ENCODE results near the gene HECW1.
"Not testable (repeated sequence)": the region's sequence is repeated elsewhere in the genome, so short reads cannot be mapped to it uniquely, and the experiment has no call there.

The HECW1 gene

DNA sequence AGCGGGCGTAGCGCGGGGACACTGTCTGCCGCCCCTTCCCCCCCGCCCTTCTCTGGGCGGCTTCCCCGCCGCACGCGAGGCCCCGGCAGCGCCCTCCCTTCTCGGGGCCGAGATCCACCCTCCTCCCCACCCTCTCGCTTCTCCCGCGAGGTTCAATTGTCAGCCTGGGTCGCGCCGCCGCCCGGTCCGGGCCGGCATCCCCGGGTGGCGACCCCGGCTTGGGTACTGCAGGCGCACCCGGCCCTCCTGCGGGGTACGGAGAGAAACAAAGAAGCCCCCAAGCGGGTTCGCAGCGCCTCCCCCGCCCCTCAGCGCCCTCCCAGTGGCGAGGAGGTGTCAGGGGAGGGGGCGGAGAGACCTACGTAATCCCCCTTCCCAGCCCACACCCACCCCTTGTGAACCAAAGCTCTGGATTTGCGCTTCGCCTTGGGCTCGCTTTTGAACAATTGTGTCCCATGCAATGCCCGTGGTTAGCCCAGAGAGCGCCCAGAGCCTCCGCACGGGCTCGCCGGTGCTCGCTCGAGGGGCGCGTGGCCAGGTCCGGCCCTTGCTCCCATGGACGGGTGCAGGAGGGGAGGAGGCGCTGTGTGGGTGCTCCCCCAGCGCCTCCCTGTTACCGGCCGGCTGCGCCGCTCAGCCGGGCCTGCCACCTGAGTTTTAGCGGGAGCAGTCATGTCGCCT is 634 bp downstream of the HECW1 start:
- DNase-seq, result peak in 2 of 3 experiments; percentile 33 to 36

DNA sequence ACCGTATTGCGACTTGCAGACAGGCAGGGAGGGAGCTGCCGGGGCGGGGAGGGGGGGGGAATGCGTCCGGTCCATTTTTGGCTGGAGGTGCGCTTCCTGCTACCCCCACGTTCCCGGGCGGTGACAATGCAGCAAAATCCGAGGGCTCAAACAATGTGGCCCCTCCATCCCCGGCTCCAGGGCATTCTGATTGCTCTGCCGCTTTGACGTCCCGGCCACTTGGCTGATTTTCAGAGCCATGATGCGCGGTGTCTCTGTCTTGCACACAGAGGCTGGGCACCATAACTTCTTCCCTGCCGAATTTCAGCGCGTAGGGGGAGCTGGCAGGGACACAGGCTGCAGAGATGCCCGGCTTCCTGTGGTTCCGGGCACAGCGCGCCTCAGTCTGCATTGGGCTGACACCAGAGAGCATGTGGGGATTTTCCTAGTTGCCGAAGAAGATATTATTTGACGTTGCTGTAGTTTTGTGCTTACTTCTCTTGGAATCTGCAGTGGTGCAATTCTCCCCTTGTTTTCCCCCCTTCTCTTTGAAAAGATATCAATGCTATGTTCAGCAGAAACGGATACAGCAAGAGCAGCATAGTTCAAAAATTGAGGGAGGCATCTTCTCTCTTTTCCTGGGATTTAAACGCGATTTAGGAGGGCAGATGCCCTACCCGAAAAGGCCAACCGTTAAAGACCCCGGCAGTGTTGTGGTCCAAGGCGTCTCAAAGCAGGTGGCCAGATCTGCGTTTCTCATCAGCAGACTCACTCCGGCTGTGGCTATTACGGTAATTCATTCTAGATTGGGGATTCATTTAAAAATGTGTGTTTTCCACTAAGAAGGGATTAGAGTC is 1.4 kb downstream of the HECW1 start:
- no peak for DNase-seq

DNA sequence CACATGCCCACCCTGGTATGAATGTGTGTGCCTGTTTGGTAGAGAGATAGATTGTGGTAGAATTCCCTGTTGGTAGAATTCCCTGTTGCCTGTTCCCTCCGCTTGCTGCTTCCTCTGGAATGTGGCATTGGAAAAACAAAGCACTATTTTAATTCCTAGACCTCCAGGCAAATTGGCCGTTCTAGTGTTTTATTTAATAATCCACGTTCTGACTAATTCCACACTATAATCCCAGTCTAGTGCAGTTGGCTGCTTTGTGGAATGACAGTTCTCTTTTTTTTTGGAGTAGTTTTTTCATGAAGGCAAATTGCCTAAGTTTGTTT is 2.0 kb downstream of the HECW1 start:
- no peak for DNase-seq

DNA sequence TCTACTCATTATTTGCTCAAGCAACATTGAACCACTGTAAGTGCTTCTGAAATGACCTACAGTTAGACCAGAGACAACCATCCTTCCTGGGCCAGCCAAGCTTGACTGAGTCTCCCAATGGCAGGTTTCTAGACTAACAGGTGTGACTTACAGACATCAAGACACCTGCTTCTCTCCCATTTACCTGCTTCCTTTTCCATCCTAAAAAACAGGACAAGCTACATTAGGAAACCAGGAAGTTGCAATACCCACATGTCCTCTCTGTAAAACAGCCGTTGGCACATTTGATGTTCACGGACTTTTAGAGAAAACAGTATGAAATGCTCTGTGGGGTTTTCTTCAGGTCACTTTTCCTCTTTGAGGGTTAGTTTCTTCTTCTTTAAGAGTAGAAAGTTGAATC is 4.0 kb downstream of the HECW1 start:
- DNase-seq, result no peak

DNA sequence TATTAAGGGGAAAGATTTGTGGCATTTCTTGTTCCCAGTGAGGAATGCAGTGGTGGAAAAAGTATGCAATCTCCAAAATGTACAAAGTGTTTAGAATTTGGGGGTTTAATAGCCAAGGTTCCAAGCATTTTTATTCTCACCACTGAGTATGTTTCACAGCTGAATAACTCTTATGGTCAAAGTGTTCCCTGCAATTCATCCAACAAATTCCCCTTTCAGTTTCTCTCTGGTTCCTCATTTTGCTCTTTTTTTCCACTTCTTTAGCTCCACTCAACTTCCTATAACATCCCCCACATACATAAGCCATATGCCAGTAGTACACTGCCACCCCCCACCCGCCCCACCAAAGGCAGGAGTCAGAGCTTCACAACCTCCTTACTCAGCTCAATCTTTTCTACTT is 4.6 kb downstream of the HECW1 start:
- no peak for DNase-seq

DNA sequence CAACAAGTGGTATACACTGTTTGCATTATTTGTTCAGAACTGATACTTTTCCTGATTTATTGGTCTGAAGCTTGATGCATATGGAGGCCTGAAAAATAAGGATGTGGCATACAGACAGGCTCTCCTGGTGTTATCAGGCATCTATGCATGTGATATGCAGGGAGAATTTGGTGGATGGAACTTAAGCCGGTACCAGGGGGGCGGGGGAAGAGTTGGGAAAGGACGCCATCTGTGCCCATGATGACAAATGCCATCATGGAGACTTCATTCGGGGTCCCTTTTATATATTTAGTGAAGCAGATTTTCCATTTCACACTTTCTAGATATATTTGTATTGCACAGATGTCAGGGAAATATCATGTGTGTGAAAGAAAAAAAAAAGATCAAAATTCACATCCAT is 5.4 kb downstream of the HECW1 start:
- no peak for DNase-seq

DNA sequence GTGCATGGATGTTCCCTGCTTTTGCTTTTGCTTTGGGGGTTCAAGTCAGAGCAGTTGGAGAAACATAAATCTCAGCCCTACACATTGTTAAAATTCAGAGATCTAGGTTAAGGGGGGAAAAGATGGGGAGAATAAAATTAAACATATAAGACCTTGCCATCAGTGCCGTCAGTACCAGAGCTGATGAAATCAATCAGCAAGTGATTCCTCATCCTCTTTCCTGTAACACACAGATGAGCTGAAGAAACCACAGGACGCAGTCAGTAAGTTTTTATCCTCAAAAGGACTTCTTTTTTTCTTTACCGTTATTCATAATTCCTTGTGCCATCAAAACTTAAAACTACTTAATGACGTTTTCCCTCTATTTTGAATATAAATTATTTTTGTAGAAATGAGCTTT is 5.9 kb downstream of the HECW1 start:
- DNase-seq, result no peak

DNA sequence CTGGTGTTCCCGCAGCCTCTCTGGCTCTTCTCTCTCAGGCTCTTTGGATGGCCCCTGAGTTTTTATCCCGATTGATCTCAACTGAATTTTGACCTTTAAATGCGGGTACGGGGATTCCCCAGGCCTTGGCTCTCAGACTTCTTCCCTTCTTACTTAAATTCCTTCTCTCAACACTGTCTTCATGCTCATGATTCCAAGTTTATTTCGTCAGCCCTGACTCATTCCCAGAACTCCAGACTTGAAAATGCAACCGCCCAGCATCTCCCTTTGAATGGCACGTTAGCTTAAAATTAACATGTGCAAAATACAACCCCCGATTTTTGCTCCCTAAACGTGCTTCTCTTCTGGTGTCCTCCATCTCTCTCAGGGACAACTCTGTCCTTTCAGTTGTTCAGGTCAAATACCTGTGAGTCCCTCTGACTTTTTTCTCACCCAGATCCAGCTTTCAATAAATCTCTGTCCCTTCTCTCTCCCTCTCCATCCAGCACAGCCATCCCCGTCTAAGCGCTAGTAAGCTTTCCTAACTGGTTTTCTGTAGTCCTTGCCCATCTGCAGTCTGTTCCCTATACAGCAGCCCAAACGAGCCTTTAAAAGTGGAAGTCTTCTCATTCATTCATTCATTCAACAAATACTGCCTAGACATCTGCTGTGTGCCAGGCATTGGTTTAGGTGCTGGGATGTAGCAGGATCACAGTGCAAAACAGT is 7.1 kb downstream of the HECW1 start:
- no peak for DNase-seq

DNA sequence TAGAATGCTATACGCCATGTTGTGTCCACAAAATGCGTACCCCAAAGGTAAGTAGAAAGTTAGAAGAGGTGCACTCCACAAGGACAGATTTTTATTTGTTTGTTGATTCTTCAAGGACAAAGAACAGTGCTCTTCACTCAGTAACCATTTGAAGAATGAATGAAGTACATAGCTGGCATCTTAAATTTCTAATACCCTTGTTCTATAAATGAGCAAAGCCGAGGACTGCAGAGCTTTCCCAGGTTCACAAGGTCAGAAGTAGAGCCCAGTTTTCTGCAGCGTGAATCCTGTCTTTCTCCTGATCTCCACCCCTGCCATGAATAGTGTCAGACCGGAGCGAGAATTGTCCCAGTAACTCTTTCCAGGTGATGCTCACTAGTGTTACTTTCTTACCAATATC is 9.5 kb downstream of the HECW1 start:
- no peak for DNase-seq

DNA sequence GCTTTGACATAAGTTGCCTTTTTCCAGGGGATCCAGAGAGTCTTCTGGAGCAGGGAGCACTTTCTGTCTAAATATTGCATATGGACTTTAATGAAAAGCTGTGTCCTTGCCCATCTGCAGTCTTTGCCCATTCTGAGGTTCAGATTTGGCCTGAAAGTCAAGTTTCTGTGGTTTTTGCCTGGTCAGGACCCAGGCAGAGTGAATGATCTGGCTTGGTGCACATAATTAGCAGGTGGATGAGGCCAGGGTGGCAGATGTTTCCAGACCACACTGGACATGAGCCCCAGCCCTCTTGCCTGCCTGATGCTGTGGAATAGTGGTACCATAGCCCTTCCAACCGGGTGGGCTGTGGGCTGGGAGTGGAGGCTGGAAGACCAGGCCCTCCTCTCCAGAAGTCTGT is 11.0 kb downstream of the HECW1 start:
- no peak for DNase-seq

DNA sequence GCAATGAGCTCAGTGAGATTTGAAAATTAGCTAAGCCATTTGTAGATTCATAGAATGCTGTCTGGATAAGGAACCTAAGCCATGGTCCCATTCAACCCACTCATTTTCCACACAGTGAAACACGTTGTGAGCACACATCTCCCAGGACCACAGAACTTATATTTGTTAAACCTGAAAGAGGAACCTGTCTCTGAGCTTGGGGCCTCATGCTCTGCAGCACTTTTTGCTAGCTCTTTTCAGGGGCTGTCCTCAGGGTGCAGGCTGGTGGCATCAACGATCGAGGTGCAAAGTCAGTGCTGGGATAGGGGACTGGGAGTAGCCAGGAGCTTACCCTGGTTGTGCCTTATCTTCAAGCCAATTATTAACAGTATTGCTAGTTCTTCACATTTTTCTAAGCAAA is 11.9 kb downstream of the HECW1 start:
- DNase-seq, result no peak

DNA sequence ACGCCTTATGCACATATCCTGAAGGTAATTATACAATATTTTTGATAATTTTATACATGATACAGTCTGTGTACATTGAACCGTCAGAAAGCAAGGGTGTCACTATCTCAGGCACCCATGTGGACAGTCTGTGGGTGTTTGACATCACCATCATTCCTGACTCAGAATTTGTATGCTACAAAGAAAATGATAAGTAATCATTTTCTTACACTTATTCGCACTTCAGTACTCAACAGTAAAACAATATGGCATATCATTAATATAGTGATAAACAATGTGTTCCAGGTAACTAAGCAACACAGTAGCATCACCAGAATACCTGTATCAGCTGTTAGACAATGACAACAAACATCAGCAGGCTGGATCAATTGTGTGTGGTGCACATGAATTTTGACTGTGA is 17.9 kb downstream of the HECW1 start:
- no peak for DNase-seq

DNA sequence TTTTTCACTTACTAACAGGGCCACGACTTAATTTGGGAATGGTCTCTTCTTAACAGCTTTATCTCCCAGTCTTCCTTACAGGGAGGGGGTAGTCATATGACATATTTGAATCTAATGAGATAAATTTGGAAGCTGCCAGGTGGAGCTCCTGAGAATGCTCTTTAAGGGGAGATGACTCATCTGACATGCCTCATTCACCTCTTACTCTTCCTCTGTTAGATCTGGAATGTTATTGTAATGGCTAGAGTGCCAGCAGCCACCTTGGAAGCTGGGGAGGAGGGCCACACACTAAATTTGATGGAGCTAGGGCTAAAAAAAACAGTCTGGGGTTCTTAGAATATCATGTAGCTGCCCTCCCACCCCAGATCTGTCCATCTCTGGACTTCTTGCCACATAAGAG is 22.7 kb downstream of the HECW1 start:
- DNase-seq, result no peak

DNA sequence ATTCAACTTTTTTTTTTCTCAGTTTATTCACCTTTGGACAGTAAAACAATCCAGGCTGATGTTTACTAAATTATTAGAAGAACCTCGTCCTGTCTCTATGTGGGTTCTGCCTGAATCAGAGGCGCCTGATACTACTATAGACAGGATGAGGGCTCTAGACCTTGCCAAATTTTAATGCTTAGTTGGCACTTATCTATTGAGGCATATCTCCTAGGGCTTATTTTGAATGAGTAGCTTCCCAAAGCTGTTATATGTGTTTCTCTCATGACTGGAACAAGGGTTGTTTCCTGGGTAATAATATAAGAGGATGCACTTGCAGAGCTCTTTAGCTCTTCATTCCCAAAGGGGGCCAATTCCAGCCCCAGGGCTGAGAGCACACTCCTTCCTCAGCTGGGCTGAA is 23.6 kb downstream of the HECW1 start:
- DNase-seq, result no peak

DNA sequence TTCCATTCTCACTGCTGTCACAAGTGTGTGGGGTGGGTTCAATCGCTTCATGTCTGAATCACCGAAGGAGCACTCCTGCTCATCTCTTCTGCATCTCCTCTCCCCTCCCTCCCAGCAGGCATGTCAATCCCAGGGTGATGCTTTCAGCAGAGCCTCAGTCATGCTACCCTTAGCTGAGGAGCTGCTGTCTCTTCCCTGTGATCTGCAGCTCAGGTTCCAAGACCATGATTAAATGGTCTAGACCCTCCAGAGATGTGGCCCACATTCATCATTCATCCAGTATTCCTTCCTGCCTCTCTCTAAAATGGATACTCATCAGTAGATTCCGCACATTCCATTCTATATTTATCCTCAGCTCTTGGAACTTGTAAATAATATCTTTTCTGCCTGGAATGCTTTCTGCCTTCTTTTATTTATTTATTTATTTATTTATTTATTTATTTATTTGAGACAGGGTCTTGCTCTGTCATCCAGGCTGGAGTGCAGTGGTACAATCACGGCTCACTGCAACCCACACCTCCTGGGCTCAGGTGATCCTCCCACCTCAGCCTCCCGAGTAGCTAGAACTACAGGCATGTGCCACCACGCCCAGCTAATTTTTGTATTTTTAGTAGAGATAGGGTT is 24.8 kb downstream of the HECW1 start:
- not testable (repeated sequence) for DNase-seq

DNA sequence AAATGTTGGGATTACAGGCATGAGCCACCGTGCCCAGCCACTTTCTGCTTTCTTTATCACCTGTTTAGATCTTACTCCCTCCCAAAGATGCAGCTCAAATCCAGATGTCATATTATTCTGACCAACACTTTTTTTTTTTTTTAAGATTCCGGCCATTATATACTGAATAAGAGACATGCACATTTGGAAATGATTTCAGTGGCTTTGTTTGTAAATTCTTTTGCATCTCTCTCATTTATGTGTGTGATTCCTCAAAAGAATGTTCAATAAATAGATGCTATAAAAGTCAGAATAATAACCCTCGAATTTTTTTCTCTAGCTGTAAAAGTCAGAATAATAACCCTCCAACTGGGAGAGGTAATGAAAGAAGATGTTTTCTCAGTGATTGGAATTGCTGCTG is 25.4 kb downstream of the HECW1 start:
- DNase-seq, result no peak

DNA sequence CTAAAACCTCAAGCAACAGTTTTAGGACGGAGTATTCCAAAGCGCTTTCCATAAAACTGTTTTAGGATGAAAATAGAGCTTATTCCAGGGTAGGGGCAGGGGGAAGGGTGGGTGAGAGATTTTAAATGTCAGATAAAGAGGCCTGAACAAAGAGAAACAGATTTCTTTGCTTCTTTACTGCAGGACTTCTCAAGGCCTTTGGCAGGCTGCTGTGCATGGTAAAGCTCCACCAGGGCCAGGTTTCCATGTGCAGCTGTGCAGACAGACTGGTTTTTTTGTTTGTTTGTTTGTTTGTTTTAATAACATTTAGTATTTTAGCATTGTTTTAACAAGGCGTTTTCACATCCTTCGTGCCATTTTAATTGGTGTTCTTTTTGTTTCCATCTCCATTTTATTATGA is 26.3 kb downstream of the HECW1 start:
- no peak for DNase-seq

DNA sequence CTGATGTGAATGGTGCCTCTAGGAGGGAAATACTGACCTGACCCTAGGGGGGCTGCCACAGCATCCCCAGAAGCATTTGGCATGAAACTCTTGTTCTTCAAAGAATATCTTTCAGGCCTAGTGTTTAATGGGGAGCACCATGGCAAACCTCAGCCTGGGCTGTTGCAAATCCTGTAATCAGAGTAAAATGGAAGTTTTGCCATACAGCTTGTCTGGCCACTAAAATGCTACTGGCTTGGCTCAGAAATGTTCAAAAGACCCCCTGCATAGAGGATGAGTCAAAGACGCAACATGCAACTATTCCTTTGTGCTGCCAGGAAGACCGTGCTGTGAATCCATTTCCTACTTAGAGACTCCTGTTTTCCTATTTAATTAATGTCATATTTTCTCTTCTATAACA is 26.7 kb downstream of the HECW1 start:
- DNase-seq, result no peak

DNA sequence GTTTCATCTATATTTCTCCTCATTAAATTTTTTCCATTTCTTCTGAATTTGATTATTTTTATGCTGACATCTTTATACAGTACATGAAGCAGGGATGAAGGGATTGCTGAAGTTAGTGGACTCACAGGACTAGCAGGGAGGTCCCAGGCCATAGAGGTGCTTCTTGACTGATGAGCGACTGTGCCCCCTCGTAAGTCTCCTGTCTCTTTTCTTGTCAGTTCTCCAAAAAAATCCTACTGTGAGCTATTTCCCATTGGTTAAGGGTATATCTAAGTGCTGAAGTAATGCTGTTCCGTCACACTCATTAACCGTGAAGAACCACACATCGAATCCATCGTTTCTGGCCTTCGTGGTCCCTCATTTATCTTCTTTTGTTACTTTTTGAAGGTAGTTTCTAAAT is 27.7 kb downstream of the HECW1 start:
- DNase-seq, result no peak

DNA sequence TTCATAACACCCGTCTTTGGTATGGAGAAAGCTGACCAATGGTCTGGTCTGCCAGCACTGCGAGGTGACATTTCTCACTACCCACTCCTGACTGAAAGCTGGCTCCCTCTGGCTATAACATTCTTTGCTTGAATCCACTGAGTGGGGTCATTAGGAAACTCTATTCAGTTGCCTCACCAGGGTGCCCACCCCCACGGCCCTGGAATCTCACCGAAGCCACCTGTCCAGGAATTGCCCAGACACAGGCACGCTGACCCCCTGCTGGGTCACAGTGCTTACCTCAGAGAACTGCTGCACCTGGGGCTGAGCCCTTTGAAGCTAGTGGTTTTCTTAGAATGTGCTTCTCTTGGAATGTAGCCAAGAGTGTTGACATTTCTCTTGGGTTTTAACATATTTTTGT is 28.6 kb downstream of the HECW1 start:
- peak in 2 of 3 experiments; percentile 17 to 33 for DNase-seq

DNA sequence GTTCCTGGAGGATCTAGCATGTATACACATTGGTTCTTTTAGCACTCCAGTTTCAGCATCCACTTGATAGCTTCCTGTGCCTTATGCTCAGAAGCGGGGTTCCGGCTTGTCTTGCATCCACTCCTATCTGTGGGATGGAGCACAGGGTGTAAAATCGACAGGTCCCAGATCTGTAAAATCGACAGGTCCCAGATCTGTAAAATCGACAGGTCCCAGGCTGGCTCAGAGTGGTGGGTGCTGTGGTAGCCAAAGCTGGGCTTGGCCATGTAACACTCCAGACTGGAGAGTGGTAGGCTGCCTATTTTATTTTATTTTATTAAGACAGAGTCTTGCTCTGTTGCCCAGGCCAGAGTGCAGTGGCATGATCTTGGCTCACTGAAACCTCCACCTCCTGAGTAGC is 30.3 kb downstream of the HECW1 start:
- DNase-seq, result no peak

DNA sequence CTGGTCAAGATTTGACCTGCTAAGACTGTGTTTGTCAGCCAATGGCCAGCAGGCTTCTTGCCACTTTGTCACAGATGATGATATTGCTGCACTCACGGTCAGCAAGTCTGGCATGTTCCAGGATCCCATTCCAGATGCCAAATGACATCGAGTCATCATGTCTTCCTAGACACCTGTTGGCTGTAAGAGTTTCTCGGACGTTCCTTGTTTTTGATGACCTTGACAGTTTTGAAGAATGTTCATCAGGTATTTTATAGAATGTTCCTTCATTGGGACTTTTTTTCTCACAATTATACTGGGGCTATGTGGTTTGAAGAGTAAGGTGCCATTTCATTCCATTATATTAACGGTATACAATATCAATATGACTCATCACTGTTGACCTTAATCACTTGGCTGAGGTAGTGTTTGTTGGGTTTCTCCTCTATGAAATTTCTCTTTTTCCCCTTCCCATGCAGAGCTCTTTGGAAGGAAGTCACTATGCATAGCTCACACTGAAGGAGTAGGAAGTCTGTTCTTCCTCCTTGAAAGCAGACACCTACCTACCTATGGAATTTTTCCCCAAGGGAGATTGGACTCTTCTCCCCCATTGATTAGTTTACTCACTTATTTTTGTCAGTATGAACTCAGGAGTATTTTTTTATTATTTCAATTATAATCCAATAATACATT is 31.6 kb downstream of the HECW1 start:
- no peak for DNase-seq

DNA sequence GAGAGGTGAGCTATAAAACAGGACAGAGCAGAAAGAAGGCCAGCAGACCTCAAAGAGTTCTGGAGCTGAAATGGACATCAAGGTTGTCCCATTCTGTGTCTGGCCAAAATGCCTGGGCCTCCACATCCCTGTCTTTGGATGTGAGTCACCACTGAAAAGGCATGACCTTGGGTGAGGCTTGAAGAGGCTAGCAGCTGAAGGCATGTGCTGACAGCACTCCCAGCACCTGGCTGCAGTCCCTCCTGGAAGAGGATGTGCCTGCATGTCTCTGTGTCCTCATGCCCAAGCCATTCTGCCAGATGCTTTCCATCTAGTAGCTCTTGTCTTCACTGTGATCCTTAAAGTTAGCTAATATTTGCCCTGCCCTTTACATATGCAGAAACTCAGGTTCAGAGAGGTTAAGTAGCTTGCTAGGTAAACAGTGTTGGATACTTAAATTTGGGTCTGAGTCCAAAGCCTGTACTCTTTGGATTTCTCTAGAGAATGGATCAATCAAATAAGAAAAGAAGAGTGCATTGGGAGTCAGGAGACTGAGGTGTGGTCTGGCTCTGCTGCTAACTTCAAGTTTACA is 35.8 kb downstream of the HECW1 start:
- no peak for DNase-seq

Data from NCI-H1417 (cell line).